H4 (cell line): ENCODE measurements around the gene ZSCAN10. TPM values are rescaled to one million over a fixed set of nuclear protein-coding genes. Genes with fewer than 3 reads are reported as not detected.
A peak's percentile ranks its signal among the peaks of the same experiment; 100 is the strongest.
"Not testable (repeated sequence)": the region's sequence is repeated elsewhere in the genome, so short reads cannot be mapped to it uniquely, and the experiment has no call there.

Experiments used
- DNase-seq: peaks from one replicate; pipeline ENCODE4 v3.0.0-alpha.2; 2015; ENCODE audit warnings: low spot score
- total RNA-seq: library from RNA; depleted of rRNA; stranded (reverse); fragments of >200 nt; shearing (Covaris generic); gene quantifications from 2 replicates; pipeline ENCODE4 v1.2.3, GENCODE V29; 2014

Gene ZSCAN10
- total RNA-seq, 1 experiment from 2014 or later, result not detected

DNA sequence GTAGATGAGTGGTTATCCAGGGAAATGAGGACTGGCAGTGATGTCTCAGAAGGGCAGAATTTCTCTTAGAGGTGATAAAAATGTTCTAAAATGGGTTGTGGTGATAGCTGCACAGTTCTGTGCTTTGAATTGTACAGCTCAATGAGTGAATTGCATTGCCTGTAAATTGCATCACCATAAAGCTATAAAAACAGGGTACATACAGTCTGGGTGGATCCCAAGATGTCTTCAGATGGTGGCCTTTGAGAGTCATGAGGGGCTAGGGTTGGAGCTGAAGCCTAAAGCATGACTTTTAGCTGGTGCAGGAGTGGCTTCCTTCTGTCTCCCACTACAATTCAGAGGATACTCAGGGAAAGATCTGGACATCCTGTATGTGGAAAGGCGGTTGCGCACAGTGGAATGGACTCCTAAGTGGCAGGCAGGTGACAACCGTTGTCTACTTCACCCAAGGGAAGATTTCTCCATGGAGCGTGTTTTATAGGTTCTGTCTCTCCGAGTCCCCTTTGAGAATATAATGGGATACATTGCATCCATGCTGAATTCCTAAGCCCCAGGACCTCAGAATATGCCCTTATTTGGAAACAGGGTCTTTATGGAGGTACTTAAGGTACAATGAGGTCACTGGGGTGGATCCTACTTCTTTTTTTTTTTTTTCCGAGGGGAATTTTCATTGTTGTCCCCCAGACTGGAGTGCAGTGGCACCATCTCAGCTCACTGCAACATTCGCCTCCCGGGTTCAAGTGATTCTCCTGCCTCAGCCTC lies 35.3 kb downstream of the ZSCAN10 start:
- no peak for DNase-seq

DNA sequence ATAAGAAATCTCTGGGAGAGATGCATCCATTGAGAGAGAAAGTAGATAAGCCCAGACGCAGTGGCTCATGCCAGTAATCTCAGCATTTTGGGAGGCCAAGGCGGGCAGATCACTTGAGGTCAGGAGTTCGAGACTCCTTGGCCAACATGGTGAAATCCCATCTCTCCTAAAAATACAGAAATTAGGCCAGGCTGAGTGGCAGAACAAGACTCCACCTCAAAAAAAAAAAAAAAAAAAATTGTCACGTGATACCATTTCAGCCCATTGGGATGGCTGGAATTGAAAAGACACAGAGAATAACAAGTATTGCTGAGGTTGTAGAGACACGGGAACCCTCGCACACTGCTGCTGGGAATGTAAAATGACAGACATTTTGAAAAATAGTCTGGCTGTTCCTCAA lies 36.5 kb downstream of the ZSCAN10 start:
- no peak for DNase-seq

DNA sequence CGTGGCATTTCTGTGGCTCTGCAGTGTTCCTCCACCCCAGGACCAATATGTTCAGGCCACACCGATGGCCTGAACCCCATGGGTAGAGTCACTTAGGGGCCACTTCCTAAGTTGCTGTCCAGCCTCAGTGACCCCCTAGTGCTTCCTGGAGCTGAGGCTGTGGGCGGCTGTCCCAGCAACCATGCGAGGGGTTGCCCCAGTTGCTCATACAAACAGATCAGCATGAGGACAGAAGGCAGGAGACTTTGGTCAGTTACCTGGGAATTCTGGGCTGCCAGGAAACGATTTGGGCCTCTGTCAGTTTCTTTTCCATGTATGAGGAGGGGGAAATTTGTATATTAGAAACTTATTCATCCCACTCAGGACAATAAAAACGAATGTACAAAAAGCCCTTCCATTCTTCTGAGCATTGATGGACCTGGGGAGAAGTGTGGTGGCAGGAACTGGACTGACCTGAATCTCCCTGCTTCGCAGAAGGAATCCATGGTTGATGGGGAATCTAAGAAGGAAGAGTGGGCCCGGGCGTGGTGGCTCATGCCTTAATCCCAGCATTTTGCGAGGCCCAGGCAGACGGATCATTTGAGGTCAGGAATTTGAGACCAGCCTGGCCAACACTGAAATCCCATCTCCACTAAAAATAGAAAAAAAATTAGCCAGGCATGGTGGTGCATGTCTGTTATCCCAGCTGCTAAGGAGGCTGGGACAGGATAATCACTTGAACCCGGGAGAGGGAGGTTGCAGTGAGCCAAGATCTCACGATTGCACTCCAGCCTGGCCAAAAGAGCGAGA lies 38.6 kb downstream of the ZSCAN10 start:
- DNase-seq, result no peak

DNA sequence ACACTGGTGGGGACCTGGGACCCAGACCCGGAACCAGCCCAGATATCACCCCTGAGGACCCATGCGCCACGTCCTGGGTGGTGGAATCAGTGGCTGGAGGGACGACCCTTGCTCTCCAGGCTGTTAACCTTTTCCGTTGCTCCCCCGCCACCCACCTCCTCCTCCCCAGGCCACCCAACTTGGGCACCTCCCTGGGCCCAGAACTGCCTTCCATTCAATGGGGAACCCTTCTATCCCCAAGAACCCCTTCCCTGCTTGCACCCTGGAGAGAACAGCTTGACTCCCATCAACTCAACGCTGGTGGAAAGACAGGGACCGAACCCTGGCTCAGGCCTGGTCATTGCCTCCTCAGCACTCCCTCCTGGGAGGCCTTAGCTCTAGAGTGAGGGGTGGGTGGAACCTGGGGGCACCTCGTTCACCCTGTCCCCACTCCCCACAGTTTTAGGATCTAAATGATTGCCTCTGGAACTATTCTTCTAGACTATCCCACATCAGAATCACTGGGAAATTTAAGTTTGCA lies 39.3 kb downstream of the ZSCAN10 start:
- DNase-seq, result no peak

DNA sequence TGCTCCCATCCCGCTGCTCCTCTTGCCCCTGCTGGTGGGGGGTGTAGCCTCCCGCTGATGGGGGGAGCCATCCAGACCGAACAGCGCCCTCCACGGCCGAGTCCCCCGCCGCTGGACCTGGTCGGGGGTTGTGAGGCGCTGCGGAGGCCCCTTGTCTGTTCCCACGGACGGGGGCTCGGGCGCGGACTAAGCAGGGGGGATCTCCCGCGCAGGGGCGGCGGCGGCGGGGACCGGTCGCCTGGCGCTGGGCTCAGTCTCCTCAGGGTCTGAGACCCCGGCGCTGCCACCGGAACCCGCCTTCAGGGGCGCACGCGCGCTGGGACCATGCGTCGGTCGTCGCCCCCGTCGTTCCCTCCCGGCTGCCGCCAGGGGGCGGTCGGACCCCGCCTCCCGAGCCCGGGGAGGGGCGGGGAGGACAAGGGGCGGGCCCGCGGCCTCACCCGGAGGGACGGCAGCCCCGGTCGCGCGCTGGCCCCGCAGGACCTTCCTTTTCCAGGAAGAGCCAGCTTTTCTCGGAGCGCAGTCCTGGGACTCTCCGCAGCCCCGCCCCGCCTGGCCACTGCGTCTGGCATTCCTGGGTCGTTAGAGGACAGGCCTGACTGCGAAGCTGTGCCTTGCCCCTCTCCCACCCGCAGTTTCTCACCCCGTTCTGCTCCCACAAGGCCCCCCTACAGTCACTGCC lies 39.9 kb downstream of the ZSCAN10 start:
- DNase-seq, result peak; percentile 90

DNA sequence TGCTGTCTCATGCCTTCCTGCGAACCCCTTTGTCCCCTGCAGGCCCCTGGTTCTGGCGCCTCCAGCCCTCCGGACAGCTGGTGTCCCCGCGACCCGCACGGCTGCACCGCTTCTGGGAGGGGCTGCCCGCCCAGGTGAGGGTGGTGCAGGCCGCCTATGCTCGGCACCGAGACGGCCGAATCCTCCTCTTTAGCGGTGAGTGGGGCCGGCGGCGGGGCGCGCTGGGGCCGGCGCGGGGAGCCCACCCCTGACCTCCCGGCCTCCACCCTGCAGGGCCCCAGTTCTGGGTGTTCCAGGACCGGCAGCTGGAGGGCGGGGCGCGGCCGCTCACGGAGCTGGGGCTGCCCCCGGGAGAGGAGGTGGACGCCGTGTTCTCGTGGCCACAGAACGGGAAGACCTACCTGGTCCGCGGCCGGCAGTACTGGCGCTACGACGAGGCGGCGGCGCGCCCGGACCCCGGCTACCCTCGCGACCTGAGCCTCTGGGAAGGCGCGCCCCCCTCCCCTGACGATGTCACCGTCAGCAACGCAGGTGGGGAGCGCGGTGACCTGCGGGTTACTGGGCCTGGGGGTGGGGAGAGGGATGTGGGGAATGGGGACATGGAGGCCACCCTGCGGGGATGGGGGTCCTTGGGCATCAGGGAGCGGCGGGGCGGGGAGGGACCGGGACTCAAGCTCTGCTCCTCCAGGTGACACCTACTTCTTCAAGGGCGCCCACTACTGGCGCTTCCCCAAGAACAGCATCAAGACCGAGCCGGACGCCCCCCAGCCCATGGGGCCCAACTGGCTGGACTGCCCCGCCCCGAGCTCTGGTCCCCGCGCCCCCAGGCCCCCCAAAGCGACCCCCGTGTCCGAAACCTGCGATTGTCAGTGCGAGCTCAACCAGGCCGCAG lies 40.7 kb downstream of the ZSCAN10 start:
- DNase-seq, result no peak

DNA sequence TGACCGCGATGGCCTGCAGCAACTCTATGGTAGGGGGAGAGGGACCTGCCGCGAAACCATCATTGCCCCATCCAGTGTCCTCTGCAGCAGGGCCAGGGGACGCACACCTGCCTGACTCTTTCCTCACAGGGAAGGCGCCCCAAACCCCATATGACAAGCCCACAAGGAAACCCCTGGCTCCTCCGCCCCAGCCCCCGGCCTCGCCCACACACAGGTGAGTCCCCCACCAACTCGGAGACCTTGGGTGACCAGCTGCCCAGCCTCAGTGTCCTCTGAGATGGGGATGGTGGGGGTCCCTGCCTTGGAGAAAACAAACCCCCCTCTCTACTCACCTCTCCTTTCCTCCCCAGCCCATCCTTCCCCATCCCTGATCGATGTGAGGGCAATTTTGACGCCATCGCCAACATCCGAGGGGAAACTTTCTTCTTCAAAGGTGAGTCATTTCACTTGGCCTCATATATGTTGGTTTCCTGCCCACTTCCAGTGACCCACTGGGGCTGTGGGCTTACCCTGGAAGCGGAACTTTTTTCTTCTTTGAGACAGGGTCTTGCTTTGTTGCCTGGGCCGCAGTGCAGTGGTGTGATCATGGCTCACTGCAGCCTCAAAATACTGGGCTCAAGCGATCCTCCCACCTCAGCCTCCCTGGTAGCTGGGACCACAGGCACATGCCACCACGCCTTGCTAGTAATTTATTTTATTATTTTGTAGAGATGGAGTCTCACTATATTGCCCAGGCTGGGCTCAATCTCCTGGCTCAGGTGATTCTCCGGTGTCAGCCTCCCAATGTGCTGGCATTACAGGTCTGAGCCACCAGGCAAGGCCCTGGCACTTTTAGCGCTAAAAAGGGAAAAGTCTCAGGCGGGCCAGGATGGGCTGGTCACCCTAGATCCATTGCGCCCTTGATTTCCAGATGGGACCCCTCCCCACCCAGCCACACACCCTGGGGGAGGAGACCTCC lies 41.6 kb downstream of the ZSCAN10 start:
- no peak for DNase-seq

DNA sequence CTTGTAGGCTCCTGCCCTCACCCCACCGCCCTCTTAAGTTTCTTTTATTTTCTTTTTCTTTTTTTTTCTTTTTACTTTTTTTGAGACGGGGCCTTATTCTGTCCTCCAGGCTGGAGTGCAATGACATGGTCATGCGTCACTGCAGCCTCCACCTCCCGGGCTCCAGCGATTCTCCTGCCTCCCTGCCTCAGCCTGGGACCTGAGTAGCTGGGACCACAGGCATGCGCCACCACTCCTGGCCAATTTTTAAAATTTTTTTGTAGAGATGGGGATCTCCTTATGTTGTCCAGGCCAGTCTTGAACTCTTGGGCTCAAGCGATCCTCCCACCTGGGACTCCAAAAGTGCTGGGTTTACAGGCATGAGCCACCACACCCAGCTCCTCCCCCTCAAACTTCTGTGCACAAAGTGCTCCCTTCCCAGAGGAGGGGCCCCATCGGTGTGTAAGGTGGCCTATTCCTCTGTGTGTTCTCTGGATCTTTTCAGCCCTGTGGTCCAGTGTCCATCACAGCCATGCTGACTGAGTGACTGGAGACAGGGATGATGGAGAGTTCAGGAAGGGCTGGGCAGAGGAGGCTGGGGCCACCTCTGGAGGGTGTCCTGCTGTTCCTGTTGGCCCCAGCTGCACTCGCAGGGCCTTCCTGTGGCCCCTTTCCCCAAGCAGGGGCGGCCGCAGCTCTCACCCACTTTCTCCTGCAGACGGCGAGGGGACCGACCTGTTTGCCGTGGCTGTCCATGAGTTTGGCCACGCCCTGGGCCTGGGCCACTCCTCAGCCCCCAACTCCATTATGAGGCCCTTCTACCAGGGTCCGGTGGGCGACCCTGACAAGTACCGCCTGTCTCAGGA lies 42.5 kb downstream of the ZSCAN10 start:
- no peak for DNase-seq

DNA sequence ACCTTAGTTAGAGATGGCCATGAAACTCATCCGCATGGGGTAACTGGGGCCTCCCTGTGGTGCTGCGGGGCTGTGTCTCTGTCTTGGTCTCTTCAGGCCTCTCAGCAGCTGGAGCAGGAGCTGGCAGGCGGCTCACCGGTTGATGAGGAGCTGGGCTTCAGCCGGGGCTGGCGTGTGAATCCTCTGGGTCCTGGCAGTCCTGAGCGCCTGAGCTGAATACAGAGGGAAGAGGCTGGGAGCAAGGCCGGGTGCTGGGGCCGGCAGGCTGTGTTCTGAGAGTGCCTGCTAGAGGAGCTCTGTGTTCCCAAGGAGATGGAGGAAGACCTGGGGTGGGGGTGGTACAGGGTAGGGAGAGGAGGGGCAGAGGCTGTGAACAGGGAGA lies 43.4 kb downstream of the ZSCAN10 start:
- not testable (repeated sequence) for DNase-seq

DNA sequence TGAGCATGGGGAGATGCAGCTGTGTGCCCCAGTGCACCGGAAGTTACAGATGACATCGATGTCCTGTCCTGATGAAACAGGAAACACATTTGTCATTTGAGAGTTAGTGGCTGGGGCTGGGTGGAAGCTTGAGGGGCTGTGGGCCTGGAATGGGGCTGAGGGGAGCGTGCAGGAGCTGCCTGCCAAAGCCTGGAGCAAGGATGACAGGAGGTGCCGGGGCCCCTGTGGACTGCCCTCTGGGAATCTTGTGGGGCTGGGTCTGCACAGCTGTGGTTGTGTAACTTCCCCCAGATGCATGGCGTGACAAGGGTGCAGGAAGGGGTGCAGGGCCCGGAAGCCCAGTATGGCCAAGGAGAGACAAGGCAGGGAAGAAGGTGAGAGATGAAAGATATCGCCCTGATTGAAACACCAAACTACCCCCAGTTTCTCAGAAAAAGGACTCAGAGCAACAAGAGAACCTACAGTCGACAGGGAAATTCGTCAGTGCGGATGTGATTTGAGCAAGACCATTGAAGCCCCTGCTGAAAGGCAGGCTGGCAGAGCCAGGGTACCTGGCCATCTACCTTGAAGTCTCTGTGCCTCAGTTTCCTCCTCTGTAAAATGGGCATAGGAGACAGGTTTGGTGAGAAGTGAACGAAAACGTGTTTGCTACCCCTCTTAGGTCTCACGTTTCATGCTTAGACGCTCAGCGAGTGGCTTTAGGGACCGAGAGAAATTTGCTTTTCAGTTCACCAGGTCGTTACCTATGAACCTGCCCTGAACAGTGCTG lies 43.9 kb downstream of the ZSCAN10 start:
- DNase-seq, result no peak

DNA sequence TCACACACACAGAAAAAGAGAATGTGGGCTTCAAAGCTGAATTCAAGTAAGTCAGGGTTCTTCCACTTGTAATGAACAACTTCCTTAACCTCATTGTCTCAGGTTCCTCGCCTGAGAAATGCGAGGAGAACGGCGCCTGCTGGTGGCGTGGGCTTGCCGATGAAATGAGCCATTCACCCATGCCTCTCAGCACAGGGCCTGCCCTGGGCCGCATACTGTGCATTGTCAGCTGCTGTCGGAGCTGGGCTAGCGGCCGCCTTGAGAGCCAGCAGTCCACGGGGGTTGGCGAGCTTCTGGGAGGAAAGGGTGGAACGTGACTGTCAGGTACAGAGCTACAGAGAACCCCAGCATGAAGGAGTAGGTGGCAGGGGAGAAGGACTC lies 45.8 kb downstream of the ZSCAN10 start:
- DNase-seq, result not testable (repeated sequence)

DNA sequence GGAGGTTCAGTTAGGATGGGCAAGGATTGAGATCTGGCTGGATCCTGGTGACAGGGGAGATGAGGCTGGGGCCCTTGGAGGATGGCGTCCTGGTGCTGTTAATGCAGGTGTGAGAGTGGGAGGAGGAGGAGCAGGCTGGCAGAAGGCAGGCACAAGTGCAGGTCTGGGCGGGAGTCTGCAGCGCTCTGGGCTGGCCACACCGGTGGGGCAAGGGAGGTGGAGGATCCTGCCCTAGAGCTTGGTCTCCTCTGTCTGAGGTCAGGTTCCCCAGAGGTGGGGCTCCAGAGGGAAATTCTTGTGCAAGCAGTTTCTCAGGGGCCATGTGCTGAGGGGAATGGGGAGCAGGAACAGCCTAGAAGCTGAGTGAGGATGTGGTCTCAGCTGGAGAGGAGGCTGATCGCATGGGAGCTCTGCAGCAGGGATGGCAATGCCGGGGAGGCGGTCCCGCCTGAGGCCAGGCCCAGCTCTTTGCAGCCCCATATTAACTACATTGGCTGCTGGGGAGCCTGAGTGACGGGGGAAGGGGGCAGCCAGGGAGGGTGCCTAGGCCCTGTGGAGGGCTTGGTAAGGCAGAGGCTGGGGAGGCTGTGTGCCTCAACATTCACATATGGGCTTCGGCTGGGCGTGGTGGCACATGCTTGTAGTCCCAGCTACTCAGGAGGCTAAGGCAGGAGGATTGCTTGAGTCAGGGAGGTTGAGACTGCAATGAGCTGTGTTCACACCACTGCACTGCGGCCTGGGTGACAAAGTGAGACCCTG lies 46.3 kb downstream of the ZSCAN10 start:
- DNase-seq, result not testable (repeated sequence)

DNA sequence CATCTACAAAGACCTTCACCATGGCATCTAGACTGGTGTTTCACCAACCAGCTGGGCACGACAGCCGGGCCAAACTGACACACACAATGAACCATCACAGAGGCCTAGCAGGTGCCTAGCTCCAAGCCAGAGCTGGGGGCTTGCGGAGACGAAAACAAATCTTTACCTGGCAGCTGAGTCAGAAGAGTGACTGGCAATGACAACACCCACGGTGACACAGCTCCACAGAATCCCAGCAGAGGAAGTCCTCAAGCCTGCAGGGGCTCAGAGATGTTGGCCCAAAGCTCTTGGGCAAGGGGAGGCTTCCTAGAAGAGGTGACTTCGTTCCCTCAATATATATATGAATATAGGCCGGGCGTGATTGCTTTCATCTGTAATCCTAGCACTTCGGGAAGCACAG lies 47.6 kb downstream of the ZSCAN10 start:
- DNase-seq, result no peak

DNA sequence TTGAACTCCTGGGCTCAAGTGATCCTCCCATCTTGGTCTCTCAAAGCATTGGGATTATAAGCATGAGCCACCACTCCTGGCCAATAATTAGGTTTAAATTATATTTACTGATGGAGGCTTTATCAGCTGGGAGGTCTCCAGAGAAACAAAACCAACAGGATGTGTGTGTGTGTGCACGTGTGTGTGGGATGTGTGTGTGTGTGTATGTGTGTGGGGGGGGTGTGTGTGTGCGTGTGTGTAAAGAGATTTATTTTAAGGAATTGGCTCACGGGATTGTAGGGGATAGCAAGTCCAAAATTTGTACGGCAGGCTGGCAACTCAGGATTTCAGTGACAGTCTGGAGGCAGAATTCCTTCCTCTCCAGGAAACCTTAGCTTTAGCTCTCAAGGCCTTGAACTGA lies 48.1 kb downstream of the ZSCAN10 start:
- DNase-seq, result no peak

DNA sequence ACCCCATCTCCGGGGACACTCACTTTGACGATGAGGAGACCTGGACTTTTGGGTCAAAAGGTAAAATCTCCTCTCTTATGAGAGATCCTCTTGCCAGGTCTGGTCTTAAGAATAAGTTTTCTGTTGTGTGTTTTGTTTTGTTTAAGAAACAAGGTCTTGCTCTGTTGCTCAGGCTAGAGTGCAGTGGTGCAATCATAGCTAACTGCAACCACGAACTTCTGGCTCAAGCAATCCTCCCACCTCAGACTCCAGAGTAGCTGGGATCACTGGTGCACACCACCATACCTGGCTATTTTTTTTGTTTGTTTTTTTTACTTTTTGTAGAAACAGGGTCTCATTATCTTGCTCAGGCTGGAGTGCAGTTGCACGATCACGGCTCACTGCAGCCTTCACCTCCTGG lies 48.6 kb downstream of the ZSCAN10 start:
- no peak for DNase-seq

DNA sequence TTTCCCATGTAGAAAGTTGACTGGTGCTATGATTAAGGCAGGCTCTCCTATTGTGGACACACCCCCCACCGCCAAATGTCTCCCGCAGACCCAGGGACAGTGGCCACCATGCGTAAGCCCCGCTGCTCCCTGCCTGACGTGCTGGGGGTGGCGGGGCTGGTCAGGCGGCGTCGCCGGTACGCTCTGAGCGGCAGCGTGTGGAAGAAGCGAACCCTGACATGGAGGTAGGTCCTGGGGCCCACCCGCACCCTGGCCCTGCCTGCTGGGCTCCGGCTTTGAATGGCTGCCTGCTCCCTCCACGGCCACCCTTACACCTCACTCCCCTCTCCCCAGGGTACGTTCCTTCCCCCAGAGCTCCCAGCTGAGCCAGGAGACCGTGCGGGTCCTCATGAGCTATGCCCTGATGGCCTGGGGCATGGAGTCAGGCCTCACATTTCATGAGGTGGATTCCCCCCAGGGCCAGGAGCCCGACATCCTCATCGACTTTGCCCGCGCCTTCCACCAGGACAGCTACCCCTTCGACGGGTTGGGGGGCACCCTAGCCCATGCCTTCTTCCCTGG lies 49.1 kb downstream of the ZSCAN10 start:
- no peak for DNase-seq

DNA sequence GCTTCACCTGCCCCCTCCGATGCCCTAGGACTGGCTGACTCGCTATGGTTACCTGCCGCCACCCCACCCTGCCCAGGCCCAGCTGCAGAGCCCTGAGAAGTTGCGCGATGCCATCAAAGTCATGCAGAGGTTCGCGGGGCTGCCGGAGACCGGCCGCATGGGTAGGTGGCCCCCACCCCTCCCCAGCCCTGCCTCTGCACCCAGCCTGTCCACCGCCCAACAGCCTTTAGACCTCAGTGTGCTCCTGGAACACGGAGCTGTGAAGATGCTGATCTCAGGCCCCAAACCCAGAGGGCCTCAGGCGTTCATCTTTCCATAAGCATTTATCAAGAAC lies 51.7 kb downstream of the ZSCAN10 start:
- DNase-seq, result no peak
